WTC11 (cell line): ENCODE measurements around the gene IL1RAPL1. TPM values are rescaled to one million over a fixed set of nuclear protein-coding genes. Genes with fewer than 3 reads are reported as not detected.

Experiments
- ATAC-seq: fragments of 200-7000 bp; cut with Tn5 transposase; 2 replicates; pipeline ENCODE4 v1.10.0; 2021; ENCODE audit warnings: mild to moderate bottlenecking, moderate library complexity
- CTCF ChIA-PET: fragments of 300-600 bp; sonication (Branson Sonifier 250); formaldehyde crosslinking; loops from one replicate; lab custom pipeline; 2021; ENCODE audit warnings: antibody characterized with exemption; lab: Charles Lee
- POLR2A ChIA-PET: fragments of 350-600 bp; sonication (Branson Sonifier 250); formaldehyde crosslinking; loops from one replicate; lab custom pipeline; 2021; ENCODE audit warnings: antibody characterized with exemption; lab: Charles Lee
- DNase-seq: peaks from one replicate; pipeline ENCODE4 v3.0.0; 2021; ENCODE audit warnings: low spot score
- H3K27ac Mint-ChIP-seq: 2 replicates; pipeline ENCODE4 v1.8.0; 2021; ENCODE audit warnings: mixed read lengths
- H3K27me3 Mint-ChIP-seq: 2 replicates; pipeline ENCODE4 v1.8.0; 2021; ENCODE audit warnings: low read depth, mild to moderate bottlenecking, moderate library complexity, mixed read lengths
- H3K36me3 Mint-ChIP-seq: 2 replicates; pipeline ENCODE4 v1.8.0; 2021; ENCODE audit warnings: mixed read lengths
- H3K4me1 Mint-ChIP-seq: 2 replicates; pipeline ENCODE4 v1.8.0; 2022; ENCODE audit warnings: mixed read lengths
- H3K4me3 Mint-ChIP-seq: 2 replicates; pipeline ENCODE4 v1.8.0; 2021; ENCODE audit warnings: mild to moderate bottlenecking, moderate library complexity, mixed read lengths
- H3K9me3 Mint-ChIP-seq: 2 replicates; pipeline ENCODE4 v1.8.0; 2021; ENCODE audit warnings: mixed read lengths
- ARID4B ChIP-seq: sonication (generic); formaldehyde crosslinking; IDR thresholded peaks from 2 replicates; pipeline ENCODE4 v1.8.0; 2023; ENCODE audit warnings: missing genetic modification reagents, mild to moderate bottlenecking, borderline replicate concordance
- E2F1 ChIP-seq: sonication (generic); formaldehyde crosslinking; IDR thresholded peaks from 2 replicates; pipeline ENCODE4 v1.8.0; 2022; ENCODE audit warnings: mild to moderate bottlenecking, missing genetic modification reagents
- ESRRA ChIP-seq: sonication (generic); formaldehyde crosslinking; IDR thresholded peaks from 2 replicates; pipeline ENCODE4 v1.8.1; 2022; ENCODE audit warnings: mild to moderate bottlenecking, missing genetic modification reagents, borderline replicate concordance
- HMGA2 ChIP-seq: fragments of 250-450 bp; sonication (Bioruptor Pico); IDR thresholded peaks from 2 replicates; pipeline ENCODE4 v1.4.0; 2021; ENCODE audit warnings: mild to moderate bottlenecking, moderate library complexity
- IRF2 ChIP-seq: sonication (generic); formaldehyde crosslinking; IDR thresholded peaks from 2 replicates; pipeline ENCODE4 v1.8.0; 2022; ENCODE audit warnings: low read depth, missing genetic modification reagents, borderline replicate concordance
- KAT7 ChIP-seq: sonication (generic); formaldehyde crosslinking; IDR thresholded peaks from 2 replicates; pipeline ENCODE4 v1.8.1; 2023; ENCODE audit warnings: missing genetic modification reagents, mild to moderate bottlenecking, borderline replicate concordance
- MXD4 ChIP-seq: fragments of 250-450 bp; sonication (Bioruptor Pico); IDR thresholded peaks from 2 replicates; pipeline ENCODE4 v1.8.0; 2021; ENCODE audit warnings: mild to moderate bottlenecking, moderate library complexity, borderline replicate concordance
- SMAD3 ChIP-seq: sonication (generic); formaldehyde crosslinking; IDR thresholded peaks from 2 replicates; pipeline ENCODE4 v1.8.0; 2022; ENCODE audit warnings: missing genetic modification reagents, mild to moderate bottlenecking, borderline replicate concordance
- TEAD1 ChIP-seq: sonication (generic); formaldehyde crosslinking; IDR thresholded peaks from 2 replicates; pipeline ENCODE4 v1.8.0; 2022; ENCODE audit warnings: mild to moderate bottlenecking, missing genetic modification reagents
- TEAD4 ChIP-seq: sonication (generic); formaldehyde crosslinking; IDR thresholded peaks from 2 replicates; pipeline ENCODE4 v1.8.0; 2022; ENCODE audit warnings: mild to moderate bottlenecking, missing genetic modification reagents
- TP53 ChIP-seq: sonication (generic); formaldehyde crosslinking; IDR thresholded peaks from 2 replicates; pipeline ENCODE4 v1.8.1; 2023; ENCODE audit warnings: mild to moderate bottlenecking, missing genetic modification reagents
- USF1 ChIP-seq: sonication (generic); formaldehyde crosslinking; IDR thresholded peaks from 2 replicates; pipeline ENCODE4 v1.8.0; 2022; ENCODE audit warnings: mild to moderate bottlenecking, missing genetic modification reagents
- ZNF416 ChIP-seq: fragments of 250-450 bp; sonication (Bioruptor Pico); IDR thresholded peaks from 2 replicates; pipeline ENCODE4 v1.9.0; 2021; ENCODE audit warnings: mild to moderate bottlenecking, inconsistent platforms
- total RNA-seq: library from RNA; stranded (reverse); gene quantifications from 3 replicates; pipeline ENCODE4 v1.2.3, GENCODE V29; 2021
- TF ChIP-seq, protein P1 (sequence below): sonication (generic); formaldehyde crosslinking; IDR thresholded peaks from 2 replicates; pipeline ENCODE4 v1.8.1; 2022; ENCODE audit warnings: mild to moderate bottlenecking, moderate library complexity, missing genetic modification reagents
- TF ChIP-seq, protein P2 (sequence below): fragments of 200-600 bp; IDR thresholded peaks from 2 replicates; pipeline ENCODE4 v1.8.0; 2022; ENCODE audit warnings: antibody characterized with exemption

The IL1RAPL1 gene
- total RNA-seq, 1 experiment from 2014 or later, result 0.13 TPM

DNA sequence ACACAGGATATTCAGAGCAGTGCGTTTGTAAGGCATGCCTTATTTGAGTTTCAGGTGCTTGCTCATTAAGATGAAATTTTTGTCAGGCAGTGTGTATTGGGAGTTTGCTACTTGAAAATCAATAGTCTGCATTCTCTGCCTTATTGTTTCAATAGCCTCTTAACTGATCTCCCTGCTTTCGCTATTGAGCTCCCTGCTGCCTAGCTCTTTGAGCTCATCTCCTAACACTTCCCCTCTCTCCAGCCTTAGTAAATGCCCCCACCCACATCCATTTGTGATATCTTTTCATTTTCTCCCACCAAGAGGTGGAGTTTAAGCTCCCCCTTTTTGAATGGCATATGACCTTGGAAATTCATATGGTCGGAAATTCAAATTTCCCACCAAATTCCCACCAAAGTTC, 256.6 kb downstream of the IL1RAPL1 start (continued):
- TF ChIP-seq USF1 (CRISPR knock-in tag), result no peak

GRCh38 chrX:28847423-28847822, 260.2 kb downstream of the IL1RAPL1 start:
- TF ChIP-seq USF1 (CRISPR knock-in tag) (no peak), E2F1 (CRISPR knock-in tag) (no peak), TEAD1 (CRISPR knock-in tag) (no peak), ESRRA (CRISPR knock-in tag) (no peak), TEAD4 (CRISPR knock-in tag) (no peak), ARID4B (CRISPR knock-in tag) (no peak), MXD4 (CRISPR knock-in tag) (no peak), HMGA2 (no peak), ZNF416 (CRISPR knock-in tag) (no peak), TP53 (CRISPR knock-in tag) (no peak), IRF2 (CRISPR knock-in tag) (no peak), KAT7 (CRISPR knock-in tag) (no peak), SMAD3 (no peak)
- TF ChIP-seq, protein P1, sequence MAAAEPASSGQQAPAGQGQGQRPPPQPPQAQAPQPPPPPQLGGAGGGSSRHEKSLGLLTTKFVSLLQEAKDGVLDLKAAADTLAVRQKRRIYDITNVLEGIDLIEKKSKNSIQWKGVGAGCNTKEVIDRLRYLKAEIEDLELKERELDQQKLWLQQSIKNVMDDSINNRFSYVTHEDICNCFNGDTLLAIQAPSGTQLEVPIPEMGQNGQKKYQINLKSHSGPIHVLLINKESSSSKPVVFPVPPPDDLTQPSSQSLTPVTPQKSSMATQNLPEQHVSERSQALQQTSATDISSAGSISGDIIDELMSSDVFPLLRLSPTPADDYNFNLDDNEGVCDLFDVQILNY (CRISPR knock-in tag), result no peak
- TF ChIP-seq, protein P2, sequence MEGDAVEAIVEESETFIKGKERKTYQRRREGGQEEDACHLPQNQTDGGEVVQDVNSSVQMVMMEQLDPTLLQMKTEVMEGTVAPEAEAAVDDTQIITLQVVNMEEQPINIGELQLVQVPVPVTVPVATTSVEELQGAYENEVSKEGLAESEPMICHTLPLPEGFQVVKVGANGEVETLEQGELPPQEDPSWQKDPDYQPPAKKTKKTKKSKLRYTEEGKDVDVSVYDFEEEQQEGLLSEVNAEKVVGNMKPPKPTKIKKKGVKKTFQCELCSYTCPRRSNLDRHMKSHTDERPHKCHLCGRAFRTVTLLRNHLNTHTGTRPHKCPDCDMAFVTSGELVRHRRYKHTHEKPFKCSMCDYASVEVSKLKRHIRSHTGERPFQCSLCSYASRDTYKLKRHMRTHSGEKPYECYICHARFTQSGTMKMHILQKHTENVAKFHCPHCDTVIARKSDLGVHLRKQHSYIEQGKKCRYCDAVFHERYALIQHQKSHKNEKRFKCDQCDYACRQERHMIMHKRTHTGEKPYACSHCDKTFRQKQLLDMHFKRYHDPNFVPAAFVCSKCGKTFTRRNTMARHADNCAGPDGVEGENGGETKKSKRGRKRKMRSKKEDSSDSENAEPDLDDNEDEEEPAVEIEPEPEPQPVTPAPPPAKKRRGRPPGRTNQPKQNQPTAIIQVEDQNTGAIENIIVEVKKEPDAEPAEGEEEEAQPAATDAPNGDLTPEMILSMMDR, result no peak
- peak; percentile 11 for DNase-seq
- no peak overlapping the region for H3K4me3 Mint-ChIP-seq
- H3K27ac Mint-ChIP-seq, result peak overlapping the region; percentile 20; the same call in 1 of the 2 replicates
- peaks cover 34% of the 10 kb centered on the region for H3K4me1 Mint-ChIP-seq
- ChIA-PET POLR2A (interaction anchor here (0.7 kb wide), 1 partner anchor 33 kb away, joined by 3 read pairs; no protein-coding TSS in a partner anchor), CTCF (no interaction called here)
- H3K27me3 Mint-ChIP-seq, result no peaks in the 10 kb centered on the region
- H3K9me3 Mint-ChIP-seq, result no peaks in the 10 kb centered on the region
- H3K36me3 Mint-ChIP-seq, result no peaks in the 10 kb centered on the region
- ATAC-seq, result peak; percentile 60
